Activated CD8-positive, alpha-beta memory T cell treated with anti-CD3 and anti-CD28 coated beads, Interleukin-2, amount 50 U/mL, for 1 hour (primary cell): ENCODE data around the gene CTNNB1.

Experiments
- DNase-seq: peaks from one replicate; pipeline ENCODE4 v3.0.0-alpha.2; 2020; ENCODE audit errors: extremely low read depth

Gene CTNNB1

DNA sequence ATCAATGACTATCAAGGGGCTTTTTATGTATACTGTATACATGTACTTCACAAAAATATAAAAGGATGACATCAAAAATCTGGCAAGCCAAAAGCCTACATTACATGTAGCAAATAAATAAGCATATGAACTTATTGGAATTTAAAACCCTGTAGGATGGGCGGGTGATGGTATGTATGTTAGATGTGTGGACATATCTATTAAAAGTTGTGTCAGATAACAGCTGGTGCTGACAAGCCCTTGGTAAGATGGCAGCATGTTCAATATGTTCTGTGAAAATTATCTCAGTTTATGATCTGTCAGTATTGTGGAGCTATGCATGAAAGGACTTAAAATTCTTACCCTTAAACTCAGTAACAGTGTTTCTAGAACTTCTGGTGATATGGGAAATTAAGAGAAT, 20.1 kb downstream of the CTNNB1 start:
- no peak for DNase-seq

DNA sequence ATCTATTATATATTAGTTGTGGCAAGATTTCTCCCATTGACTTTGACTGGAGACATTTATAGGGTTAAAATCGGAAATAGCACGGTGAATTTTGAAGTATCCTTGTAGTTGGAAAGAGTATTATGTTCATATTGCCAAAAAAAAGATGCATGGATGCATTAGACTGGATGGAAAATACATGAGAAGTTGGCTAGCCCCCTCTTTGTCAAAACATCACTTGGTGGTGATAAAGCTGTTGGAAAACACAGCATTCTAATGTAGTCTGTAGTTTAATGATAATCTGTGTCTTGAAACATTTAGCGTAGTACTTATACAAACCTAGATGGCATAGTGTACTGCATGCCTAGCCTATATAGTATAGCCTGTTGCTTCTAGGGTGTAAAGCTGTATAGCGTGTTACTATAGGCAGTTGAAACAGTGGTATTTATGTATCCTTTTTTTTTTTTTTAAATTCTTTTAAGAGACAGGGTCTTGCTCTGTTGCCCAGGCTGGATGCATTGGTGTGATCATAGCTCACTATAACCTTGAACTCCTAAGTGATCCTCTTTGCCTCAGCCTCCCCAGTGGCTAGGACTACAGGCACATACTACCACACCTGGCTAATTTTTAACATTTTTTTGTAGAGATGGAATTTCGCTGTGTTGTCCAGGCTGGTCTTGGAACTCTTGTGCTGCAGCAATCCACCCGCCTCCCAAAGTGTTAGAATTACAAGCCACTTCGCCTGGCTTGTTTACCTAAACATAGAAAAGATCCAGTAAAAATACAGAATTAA, 21.8 kb downstream of the CTNNB1 start:
- no peak for DNase-seq

DNA sequence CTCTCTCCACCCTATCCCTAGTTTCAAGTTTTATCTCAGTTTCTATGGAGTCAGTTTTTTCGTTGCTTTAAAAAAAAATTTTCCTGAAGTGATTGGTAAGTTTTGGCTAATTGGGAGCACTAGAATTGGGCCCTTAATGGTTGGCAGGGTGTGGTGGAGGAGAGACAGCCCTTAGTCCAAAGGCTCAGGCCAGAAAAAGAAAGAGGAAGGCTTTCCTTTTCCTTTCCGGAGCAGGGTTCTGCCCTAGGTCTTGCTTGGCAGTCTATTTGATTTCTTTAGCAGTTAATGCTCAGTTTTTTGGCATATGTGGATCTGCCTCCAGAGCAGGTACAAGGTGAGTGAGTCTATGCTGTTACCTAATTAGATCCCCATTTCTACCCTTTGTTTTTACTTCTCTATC, 22.7 kb downstream of the CTNNB1 start:
- no peak for DNase-seq

DNA sequence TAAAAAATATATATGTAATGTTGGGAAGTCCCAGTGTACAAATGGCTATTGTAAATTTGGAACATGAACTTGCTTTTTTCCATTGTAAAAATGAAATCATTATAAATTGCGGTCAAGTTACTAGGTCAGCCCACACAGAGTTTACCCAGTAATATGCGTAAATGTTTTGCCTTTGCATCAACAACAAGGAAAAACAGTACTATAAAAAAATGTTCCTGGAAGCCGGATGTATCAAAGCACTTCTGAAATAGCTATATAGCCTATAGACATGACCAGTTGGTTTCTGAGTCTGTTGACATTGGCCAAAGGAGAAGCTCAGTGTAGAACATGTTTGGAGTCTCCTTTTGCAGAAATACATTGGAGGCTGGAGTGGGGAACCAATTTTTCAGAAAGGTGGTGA, 23.2 kb downstream of the CTNNB1 start:
- no peak for DNase-seq

DNA sequence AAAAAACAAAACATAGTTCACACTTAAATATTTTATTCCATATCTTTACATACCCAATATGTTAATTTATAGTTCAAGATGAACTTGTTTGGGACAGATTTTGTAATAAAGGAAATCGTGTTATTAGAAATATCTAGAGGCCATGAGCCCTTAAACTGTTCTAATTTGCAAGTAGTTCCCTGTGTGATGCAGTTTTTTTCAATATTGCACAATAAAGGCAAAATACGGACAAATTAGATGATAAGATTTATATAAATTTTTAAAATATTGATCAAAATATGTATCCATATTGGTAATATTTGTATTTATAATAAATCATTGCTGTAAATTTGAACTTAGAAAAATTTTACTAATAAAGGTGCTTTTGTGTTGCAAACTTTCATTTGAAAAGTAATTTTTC, 23.8 kb downstream of the CTNNB1 start:
- DNase-seq: no peak

DNA sequence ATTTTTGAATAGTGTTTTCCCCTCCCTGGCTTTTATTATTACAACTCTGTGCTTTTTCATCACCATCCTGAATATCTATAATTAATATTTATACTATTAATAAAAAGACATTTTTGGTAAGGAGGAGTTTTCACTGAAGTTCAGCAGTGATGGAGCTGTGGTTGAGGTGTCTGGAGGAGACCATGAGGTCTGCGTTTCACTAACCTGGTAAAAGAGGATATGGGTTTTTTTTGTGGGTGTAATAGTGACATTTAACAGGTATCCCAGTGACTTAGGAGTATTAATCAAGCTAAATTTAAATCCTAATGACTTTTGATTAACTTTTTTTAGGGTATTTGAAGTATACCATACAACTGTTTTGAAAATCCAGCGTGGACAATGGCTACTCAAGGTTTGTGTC, 24.4 kb downstream of the CTNNB1 start:
- DNase-seq: no peak

DNA sequence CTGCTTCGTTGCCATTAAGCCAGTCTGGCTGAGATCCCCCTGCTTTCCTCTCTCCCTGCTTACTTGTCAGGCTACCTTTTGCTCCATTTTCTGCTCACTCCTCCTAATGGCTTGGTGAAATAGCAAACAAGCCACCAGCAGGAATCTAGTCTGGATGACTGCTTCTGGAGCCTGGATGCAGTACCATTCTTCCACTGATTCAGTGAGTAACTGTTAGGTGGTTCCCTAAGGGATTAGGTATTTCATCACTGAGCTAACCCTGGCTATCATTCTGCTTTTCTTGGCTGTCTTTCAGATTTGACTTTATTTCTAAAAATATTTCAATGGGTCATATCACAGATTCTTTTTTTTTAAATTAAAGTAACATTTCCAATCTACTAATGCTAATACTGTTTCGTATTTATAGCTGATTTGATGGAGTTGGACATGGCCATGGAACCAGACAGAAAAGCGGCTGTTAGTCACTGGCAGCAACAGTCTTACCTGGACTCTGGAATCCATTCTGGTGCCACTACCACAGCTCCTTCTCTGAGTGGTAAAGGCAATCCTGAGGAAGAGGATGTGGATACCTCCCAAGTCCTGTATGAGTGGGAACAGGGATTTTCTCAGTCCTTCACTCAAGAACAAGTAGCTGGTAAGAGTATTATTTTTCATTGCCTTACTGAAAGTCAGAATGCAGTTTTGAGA, 25.0 kb downstream of the CTNNB1 start:
- no peak for DNase-seq

DNA sequence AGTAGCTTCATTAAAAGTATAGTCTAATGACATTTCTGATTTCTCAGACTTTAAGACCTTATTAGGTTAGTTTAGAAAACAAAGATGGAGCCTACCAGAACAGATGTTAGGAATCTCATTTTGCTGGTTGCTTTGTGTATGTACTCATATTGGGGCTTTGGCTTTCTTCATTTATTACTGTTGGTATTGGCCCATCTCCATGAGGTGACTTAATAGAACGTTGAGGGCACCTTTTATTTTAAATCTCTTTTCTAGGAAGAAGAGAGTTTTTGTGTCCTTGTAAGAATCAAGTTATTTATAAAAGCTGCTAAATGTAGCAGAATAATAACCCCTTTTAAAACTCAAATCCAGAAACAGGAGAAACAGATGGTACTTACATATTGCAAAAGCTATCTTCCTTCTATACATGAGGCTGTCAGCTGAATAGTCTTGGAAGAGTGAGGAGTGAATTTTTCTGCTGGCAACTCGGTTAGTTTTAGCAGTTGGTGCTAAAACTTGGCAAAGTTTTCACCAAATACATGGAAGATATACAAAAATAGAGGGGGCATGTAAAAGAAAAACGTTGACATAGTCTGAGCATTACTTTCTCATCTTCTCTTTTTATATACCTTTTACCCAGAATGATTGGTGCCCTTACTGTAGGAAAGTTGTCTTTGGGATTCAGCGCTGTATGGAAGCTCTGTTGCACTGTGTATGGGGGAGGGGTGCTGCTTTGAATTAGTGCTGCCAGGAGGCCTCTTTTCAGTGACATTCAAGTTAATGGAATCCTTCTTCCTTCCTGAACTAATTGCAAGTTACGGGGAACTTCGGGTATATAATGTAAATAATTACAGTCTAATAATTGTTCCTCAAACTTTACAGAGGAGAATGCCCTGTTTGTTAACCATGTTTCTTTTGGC, 35.8 kb downstream of the CTNNB1 start:
- no peak for DNase-seq

DNA sequence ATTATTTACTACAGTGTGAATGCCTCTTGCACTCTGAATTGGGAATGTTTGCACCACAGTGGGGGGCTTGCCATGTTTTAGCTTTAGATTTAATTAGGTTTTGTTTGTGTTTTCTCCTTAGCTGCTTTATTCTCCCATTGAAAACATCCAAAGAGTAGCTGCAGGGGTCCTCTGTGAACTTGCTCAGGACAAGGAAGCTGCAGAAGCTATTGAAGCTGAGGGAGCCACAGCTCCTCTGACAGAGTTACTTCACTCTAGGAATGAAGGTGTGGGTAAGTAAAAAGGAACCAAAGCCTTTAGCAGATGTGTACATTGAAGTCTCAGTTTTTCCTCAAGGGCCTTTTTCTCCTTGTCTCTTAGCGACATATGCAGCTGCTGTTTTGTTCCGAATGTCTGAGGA, 36.9 kb downstream of the CTNNB1 start:
- no peak for DNase-seq

DNA sequence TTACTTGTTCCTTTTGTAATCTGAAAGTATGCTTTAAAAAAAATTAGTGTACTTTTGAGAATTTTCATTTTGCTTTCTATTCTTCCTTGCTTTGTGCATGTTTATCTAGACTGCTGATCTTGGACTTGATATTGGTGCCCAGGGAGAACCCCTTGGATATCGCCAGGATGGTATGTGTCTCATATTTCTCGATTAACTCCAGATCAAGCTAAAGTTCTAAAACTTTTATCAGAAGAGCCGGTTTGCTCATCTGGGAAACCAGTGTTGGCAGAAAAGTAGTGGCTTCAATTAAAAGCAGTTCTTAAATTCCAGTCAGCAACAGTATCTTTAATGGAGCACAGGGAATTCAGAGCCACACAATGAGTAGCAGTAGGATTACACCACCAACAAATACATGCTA, 38.6 kb downstream of the CTNNB1 start:
- no peak for DNase-seq

DNA sequence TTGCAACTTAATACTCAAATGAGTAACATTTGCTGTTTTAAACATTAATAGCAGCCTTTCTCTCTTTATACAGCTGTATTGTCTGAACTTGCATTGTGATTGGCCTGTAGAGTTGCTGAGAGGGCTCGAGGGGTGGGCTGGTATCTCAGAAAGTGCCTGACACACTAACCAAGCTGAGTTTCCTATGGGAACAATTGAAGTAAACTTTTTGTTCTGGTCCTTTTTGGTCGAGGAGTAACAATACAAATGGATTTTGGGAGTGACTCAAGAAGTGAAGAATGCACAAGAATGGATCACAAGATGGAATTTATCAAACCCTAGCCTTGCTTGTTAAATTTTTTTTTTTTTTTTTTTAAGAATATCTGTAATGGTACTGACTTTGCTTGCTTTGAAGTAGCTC, 40.3 kb downstream of the CTNNB1 start:
- no peak for DNase-seq

DNA sequence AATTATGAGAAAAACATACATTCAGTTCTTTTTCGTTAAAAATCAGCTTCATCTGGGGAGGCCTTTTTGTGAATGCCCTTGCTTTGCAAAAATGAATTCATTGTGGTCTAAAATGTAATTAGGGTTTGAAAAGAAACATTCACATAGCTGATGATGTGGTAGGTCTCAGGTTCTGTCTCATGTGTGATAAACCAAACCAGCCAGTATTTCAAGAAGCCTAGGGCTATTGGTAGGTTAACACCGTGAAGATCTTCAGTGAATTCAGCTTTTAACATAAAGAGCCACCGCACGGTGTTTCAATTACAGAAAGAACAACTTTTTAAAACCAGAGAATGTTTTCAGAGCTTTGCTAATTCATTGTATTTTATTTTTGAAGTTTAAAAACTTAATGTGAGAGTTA, 41.9 kb downstream of the CTNNB1 start:
- DNase-seq: no peak

DNA sequence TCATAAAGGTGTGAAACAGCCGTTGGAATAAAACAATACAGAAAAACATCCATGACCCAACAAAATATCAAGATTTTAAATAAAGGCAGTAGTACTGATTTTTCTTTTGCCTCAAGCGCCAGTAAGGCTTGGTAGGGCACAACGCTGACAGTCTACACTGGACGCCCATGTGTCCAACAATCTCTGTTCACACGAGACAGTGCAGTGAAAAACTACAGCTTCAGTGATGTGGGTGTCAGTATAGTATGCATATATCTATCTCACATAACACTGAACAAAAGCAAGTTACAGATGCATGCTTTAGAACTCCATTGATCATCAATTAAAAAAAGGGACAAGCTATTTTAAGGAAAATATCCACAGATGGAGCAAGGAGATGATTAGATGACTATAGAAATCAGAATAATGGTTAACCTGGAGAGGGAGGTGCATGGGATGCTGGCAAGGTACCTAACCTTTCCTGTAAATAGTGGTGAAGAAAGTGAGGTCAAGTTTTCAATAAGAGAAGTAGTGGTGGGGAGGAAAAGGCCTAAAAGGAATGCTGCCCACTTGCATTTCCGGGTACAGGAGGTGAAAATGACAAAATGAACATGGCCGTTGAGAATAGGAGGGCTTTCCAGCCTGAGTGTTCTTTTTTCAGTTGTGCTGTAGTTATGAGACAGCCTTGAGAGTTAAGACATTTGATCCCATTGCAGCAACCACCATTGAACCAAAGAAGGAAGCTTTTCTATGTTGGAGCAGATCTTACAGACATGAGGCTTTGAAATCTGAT, 42.7 kb downstream of the CTNNB1 start:
- no peak for DNase-seq

DNA sequence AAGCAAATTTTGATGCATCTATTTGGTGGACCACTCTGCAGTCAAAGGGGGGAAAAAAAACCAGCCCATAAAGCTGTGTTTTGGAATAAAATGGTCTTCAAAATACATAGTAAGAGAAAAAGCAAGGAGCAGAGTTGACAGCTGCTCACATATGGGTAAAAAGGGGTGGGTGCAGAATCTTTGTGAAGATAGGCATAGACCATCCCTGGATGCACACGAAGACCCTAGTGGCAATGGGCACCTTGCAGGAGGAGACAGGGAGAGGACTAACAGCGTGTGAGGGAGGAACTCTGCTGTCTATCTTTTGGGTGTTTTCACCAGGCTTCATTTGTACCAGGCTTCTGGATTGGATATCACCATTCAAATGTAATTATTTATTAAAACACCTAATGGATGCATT, 43.9 kb downstream of the CTNNB1 start:
- DNase-seq: no peak

DNA sequence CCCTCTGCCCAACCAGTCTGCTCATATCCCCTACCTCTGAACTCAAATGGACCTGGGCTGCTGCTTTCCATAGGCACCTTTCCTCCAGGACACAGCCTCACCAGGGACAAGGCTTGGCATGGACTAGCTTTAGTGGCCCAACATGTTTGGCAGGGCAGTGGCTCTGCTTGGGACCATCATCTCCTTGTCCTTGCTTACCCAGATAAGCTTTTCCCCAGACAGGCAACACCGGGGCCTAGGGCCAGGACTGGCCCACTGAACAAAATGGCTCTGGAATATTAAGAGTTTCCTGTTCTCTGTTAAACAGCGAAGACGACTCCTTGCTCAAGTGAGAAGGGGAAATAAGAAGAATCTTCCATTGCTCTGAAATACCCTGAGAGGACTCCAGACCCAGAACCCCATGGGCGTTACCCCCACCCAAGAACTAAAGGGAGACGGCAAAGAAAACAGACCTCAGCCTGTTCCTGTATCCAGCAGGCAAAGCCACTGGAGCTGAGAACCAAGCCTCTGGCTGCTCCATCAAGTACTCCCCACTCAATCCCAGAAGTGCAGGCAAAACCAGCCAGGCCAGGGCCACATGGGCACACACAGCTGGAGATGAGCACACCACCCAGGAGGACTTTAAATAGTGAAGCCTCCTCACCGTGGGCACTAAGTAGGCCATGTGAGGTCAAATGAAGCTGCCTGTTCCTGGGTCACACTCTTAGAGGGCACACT, 45.5 kb downstream of the CTNNB1 start:
- DNase-seq: no peak

DNA sequence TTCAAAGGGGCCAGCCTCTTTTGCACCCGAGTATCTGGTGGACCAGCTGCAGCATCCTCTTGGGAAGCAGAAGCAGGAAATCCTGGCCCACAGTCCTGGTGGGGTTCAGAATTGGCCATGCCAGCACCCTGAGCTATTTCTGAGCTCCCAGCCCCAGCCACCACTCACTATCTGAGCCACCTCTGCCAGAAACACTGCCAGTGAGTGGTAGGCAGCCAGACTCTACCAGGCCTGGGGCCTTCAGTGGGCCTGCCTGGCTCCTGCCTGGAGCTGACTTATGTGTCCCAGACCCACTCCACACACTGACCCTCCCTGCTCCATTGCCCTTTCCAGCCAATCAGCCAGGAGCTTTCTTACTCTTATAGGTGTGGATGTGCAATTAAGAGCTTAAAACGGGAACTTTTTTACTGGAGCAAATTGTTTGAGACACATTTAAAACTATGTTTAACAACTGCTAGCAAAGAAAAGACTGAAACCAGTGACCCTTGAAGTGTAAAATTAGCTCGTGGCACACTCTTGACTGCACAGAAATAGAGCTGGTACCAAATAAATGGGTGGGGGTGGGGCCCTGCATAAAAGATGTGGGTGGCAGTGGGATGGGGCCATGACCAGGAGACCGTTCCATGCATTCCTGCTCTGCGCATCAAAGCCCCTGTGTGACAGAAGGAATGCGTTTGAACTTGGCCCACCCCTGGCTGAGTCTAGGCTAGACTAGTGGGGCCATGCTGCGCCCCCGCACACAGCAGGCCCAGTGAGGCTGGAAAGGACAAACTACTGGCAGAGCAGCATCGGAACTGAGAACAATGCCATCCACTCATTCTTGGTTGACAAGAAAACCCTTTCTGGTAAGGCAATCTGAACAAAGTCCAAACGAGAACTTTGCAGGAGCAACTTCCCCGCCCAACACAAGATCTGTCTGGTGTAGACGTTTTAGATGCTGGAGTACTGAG, 48.0 kb downstream of the CTNNB1 start:
- no peak for DNase-seq

DNA sequence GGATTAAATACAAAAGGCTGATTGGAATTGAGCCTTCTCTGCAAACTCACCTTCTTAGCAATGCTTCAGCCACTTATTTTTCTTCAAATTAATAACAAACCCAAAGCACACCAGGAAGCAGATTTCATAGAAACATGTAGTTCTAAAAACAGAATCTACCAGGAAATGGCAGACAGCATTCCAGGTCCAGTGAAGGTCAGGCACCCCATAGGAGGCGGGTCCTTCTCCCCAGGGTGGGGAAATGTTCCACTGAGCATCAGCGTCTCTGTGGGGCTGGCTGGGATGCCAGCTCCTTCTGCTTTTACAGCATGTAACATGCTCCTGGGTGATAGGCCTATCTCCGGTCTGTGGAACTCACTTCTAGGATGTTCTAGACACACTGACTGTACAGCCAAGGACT, 49.2 kb downstream of the CTNNB1 start:
- no peak for DNase-seq

DNA sequence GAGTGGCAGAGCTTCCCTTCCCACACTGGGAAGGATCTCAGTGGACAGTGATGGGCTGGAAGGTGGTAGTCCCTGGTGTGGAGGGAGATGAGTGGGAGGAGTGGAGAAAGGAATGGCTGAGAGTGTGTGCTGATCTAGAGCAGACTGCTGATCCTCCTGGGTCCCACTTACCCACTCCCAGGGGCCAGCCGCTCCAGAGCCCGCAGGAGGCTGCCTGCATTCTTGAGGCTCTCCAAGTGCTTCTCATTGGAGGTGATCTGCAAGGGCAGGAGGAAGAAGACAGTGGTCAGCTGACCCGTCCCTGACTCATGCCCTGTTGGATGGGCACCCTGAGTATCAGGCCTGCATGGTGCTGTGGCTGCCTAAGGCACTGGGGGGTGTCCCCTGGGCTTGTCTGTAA, 50.0 kb downstream of the CTNNB1 start:
- DNase-seq: no peak

DNA sequence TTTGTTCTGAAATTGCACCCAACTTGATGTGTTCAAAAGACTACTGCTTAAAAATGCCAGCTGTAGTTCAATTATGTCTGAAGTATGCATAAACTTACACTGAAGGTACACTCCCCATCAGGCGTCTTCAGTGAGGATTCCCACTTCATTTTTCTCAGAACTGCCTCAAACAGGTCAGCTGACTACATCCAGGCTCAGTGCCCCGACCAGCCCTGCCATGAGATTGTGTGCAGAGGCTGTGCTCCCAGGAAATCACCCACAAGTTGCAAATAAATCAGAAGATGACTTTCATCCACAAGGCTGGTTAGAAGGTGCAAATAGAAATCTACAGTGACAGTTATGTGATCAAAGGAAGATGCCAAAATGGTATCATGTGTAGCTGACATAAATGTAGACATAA, 51.5 kb downstream of the CTNNB1 start:
- DNase-seq: no peak

DNA sequence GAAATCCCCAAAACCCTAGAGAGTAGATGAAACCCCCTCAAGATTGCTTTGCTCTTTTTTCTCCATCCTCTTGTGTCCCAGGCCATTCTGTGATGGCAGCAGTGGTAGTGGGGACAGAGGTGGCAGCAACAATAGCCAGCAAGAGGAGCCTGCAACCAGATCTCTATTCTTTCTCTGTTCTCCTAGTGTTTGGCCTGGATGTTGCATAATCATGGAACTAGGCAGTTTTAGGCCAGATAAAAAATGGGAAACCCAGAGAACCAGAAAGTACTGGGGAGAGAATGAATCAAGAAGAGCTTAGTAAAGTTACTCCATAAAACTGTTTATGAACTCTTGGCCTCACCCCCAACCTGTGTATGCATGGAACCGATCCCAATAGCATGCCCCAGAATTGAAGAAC, 52.3 kb downstream of the CTNNB1 start:
- DNase-seq: no peak
